ENCODE results near the gene RGS9.
"Not testable (repeated sequence)": the region's sequence is repeated elsewhere in the genome, so short reads cannot be mapped to it uniquely, and the experiment has no call there.

Gene RGS9

GRCh38 chr17:65156835-65157565 lies 19.8 kb downstream of the RGS9 start:
- no peak for DNase-seq (ENCODE audit: low read depth)

DNA sequence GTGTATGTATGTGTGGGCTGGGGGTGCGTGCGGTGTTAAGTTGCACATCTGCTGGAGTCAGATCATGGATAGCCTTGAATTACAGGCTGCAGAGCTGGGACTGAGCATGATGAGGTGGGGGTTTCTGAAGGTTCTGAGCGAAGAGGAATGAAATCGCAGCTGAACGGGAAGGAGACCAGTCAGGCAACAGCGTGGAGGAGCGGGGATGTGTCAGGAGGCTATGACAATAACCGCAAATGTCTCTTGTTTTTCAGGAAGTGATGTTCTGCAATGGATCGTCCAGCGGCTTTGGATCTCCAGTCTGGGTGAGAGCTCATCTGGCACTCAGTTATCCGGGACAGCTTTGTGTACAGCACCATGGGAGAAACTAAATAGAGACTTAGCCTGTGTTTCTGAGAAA lies 20.9 kb downstream of the RGS9 start:
- DNase-seq (ENCODE audit: low read depth), result no peak

DNA sequence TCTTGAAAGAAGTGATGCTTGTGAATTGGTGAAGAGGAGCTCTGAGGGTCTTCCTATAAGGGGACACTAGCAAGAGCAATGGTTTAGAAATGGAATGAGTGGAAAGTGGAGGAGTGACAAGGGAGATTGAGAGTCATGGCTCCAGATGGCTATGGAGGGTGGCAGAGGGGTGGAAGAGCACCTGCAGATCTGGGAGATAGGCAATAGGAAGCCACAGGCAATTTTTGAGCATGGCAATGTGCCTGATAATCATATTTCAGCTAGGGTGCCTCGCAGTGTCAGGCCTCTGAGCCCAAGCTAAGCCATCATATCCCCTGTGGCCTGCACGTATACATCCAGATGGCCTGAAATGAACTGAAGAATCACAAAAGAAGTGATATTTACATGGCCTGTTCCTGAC lies 21.5 kb downstream of the RGS9 start:
- DNase-seq (ENCODE audit: low read depth), result no peak

GRCh38 chr17:65160516-65160915 lies 23.3 kb downstream of the RGS9 start:
- DNase-seq (ENCODE audit: low read depth), result no peak

GRCh38 chr17:65163990-65164495 lies 26.9 kb downstream of the RGS9 start:
- no peak for DNase-seq (ENCODE audit: low read depth)

DNA sequence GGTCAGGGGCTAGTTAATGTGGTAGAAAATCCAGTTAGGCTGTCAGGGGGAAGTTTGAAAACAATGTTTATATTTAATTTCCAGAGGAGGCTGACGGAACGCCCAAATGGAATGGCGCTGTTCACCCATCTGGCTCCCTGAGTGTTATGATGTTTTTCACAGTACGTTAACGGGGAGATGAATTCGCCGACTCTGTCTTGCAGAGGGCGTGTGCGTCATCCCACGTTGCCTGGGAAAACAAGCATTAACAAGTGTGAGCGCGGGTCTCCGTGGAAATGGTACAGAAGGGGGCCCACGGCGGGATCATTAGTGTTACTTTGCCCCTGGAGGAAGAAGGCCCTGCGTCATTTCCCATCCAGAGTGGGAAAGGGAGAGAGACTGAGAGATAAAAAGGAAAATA lies 29.6 kb downstream of the RGS9 start:
- DNase-seq (ENCODE audit: low read depth), result no peak

GRCh38 chr17:65167566-65167965 lies 30.4 kb downstream of the RGS9 start:
- DNase-seq (ENCODE audit: low read depth), result no peak

- DNase-seq (ENCODE audit: low read depth), result no peak
Observed at GRCh38 chr17:65169691-65170090, 32.5 kb downstream of the RGS9 start.

- no peak for DNase-seq (ENCODE audit: low read depth)
Observed at GRCh38 chr17:65170839-65171238, 33.7 kb downstream of the RGS9 start.

DNA sequence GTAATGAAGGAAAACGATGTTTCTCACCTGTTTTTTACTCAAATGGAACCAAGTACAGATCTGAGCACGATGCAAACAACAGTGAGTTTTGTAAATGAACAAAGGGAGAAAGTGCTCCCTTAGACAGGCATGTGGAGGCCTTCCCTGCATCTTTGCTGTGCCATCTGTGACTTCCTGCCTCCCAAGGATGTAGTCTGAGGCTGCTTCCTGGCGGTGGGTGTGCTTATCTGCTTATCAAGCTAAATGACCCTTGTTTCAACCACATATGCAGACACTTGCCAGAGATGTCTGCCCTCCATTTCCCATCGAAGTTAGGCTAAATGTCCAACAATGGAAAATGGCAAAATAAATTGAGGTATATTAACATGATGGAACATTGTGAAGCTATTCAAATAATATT lies 34.6 kb downstream of the RGS9 start:
- DNase-seq (ENCODE audit: low read depth), result no peak

- no peak for DNase-seq (ENCODE audit: low read depth)
Observed at GRCh38 chr17:65172496-65173136, 35.4 kb downstream of the RGS9 start.

- peak; percentile 55 for DNase-seq (ENCODE audit: low read depth)
Observed at GRCh38 chr17:65173284-65173793, 36.2 kb downstream of the RGS9 start.

- no peak for DNase-seq (ENCODE audit: low read depth)
Observed at GRCh38 chr17:65173976-65174683, 37.0 kb downstream of the RGS9 start.

- DNase-seq (ENCODE audit: low read depth), result no peak
Observed at GRCh38 chr17:65174974-65175373, 37.8 kb downstream of the RGS9 start.

DNA sequence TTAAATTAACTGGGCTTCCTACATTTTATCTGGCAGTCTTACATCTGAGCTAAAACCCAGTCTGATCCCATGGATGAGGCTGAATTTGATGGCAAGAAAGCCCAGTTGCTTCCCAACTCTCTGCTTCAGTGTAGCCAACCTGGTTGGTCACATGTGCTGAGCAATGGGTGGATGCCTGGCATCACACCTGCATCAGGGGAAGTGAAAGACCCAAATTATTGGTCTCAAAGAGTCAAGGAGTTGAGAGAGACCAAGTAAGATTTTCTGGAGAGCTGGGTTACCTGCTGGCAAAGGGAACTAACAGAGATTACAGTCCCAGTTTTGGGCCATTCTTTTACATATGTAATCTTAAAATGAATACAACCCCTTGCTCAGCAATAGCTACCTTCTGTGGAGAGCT lies 38.8 kb downstream of the RGS9 start:
- DNase-seq (ENCODE audit: low read depth), result no peak

- no peak for DNase-seq (ENCODE audit: low read depth)
Observed at GRCh38 chr17:65176646-65177409, 39.7 kb downstream of the RGS9 start.

GRCh38 chr17:65177901-65178300 lies 40.7 kb downstream of the RGS9 start:
- DNase-seq (ENCODE audit: low read depth), result no peak

DNA sequence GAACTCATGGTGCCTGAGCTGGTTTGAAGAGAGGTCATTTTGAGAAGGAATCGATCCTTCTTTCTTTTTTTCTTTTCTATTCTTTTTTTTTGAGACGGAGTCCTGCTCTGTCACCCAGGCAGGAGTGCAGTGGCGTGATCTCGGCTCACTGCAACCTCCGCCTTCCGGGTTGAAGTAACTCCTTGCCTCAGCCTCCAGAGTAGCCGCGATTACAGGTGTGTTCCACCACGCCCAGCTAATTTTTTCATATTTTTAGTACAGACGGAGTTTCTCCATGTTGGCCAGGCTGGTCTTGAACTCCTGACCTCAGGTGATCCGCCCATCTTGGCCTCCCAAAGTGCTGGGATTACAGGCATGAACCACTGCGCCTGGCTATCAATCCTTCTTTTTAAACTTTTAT lies 43.1 kb downstream of the RGS9 start:
- DNase-seq (ENCODE audit: low read depth), result not testable (repeated sequence)

- not testable (repeated sequence) for DNase-seq (ENCODE audit: low read depth)
Observed at GRCh38 chr17:65180752-65181236, 43.6 kb downstream of the RGS9 start.

DNA sequence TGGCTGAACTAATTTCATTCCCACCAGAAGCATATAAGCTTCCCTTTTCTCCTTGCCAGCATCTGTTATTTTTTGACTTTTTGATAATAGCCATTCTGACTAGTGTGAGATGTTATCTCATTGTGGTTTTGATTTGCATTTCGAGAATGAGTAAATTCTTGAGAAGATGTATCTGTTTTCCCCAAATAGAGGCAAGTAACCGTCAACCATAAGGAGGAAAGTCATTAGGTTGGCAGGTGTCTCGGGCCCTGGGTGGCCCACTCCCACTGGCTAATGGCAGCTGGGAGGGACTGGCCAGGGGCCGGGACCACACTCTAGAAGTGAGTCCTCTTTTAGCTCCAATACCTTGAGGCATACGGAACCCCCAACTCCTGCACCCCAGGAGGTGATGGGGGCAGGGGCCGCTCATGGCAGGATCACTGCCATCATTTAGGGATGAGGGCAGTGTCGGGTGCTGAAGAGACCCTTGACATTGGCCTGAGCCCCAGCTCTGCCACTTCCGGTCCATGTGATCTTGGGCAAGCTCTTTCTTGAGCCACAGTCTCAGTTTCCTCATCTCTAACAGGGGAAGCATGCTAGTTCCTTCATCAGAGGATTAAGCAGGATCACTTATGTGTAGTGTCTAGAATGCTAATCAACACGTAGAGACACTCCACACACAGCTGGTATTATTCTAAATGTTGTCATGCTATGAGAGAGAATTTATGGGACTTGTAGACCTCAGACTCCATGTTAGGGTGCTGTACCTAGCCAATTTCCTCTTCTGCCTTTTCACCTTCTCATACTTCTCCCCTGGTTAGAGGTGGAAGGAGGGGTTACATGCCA lies 44.3 kb downstream of the RGS9 start:
- DNase-seq (ENCODE audit: low read depth), result no peak

- no peak for DNase-seq (ENCODE audit: low read depth)
Observed at GRCh38 chr17:65182233-65182632, 45.1 kb downstream of the RGS9 start.

Measured in activated T-helper 1 cell treated with Interleukin-2 at 50 U/mL for 16 hours (primary cell).